Kidney (tissue), 14 donors: ENCODE results near the gene IRF2BP2. TPM values are rescaled to one million over a fixed set of nuclear protein-coding genes. Genes with fewer than 3 reads are reported as not detected.

ENCODE experiments used
- DNase-seq, 5 donors: peaks; one replicate each; pipeline ENCODE4 v3.0.0-alpha.2; 2013 to 2020
- FAIRE-seq: peaks from 2 replicates; lab custom pipeline; 2012; peaks lifted over from hg19 to GRCh38; lab: Jason Lieb, UNC
- H3K27ac ChIP-seq, 2 donors: one replicate each; pipeline ENCODE4 v1.7.0; 2013; ENCODE audit warnings: low read depth in 2 of 2, low read length in 2 of 2, inconsistent platforms in 1 of 2
- H3K27me3 ChIP-seq: one replicate; pipeline ENCODE4 v1.7.1; 2013; ENCODE audit warnings: low read length, inconsistent platforms; ENCODE audit not compliant: control insufficient read depth, insufficient read depth
- H3K36me3 ChIP-seq, 3 donors: one replicate each; pipeline versions ENCODE4 v1.7.0 to v1.7.1; 2013; ENCODE audit warnings: low read length in 3 of 3, control low read depth in 1 of 3, inconsistent platforms in 1 of 3; ENCODE audit not compliant: insufficient read depth in 3 of 3, control insufficient read depth in 2 of 3
- H3K4me1 ChIP-seq, 3 donors: one replicate each; pipeline versions ENCODE4 v1.7.0 to v1.7.1; 2013; ENCODE audit warnings: low read length in 3 of 3, inconsistent platforms in 1 of 3, low read depth in 1 of 3; ENCODE audit not compliant: control insufficient read depth in 2 of 3, insufficient read depth in 2 of 3
- H3K4me3 ChIP-seq, 3 donors: one replicate each; pipeline versions ENCODE4 v1.7.0 to v1.8.1; 2013; ENCODE audit warnings: low read length in 3 of 3, control low read depth in 1 of 3, inconsistent platforms in 1 of 3
- H3K9ac ChIP-seq, 3 donors: one replicate each; pipeline versions ENCODE4 v1.7.0 to v1.7.1; 2013; ENCODE audit warnings: low read length in 3 of 3, control low read depth in 1 of 3, inconsistent platforms in 1 of 3
- H3K9me3 ChIP-seq, 3 donors: one replicate each; pipeline versions ENCODE4 v1.7.0 to v1.7.1; 2013; ENCODE audit warnings: low read length in 3 of 3, control low read depth in 1 of 3, inconsistent platforms in 1 of 3; ENCODE audit not compliant: control insufficient read depth in 2 of 3, insufficient read depth in 1 of 3
- intact Hi-C: fragments of 100-400 bp; cut with DNase I; formaldehyde crosslinking; loops from one replicate; pipeline ENCODE4 v1.11.1; 2022
- polyA plus RNA-seq: library from polyadenylated mRNA; stranded (reverse); fragments of 350-450 nt; fragmentation: Illumina TruSeq; extraction: RNeasy Lipid Tissue Mini Kit (QIAGEN cat#74804); gene quantifications from one replicate; pipeline ENCODE4 v1.2.3, GENCODE V29; 2014; ENCODE audit warnings: low read depth, low replicate concordance; ENCODE audit not compliant: insufficient read depth
- total RNA-seq: library from RNA; stranded (reverse); fragmentation: NEBNext Ultra II Directional; extraction: Animal tissue kit (Norgen Biotek cat#: 25700); gene quantifications from one replicate; pipeline ENCODE4 v1.2.1, GENCODE V29; 2021
- TF ChIP-seq, protein P1 (sequence below): IDR thresholded peaks from 3 replicates; pipeline ENCODE4 v1.5.1; 2012; ENCODE audit warnings: mild to moderate bottlenecking, moderate library complexity, borderline replicate concordance; ENCODE audit not compliant: insufficient read depth; ENCODE audit errors: extremely low read depth
- donor health status: control.
- donor health status: control.
- donor health status: control.
- donor health status: control.
- donor health status: control.
- donor health status: DM: yes; HTN: yes; CAD: no.
- donor health status: Normal renal cell carcinoma (clear cell type).

The IRF2BP2 gene
- total and polyA plus RNA-seq, 2 donors from 2014 or later: 53.8 to 130 TPM

DNA sequence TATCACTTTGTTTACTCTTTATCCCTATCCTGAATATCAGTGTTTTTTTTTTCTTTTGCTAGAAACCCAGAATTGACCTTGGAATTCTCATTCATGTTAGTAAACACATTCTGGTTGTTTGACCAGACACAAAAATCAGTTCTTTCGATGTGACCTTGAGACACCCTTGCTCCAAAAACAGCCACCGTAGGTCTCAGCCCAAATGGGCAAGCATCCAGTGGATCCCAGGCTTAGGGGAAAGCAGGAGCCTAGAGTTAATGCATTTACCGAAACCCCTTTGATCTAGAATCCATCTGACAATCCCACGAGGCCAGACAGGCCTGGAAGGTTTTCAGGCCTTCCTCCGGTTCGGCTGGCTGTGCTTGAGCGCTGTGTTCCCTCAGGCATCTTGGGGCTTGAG lies 47.6 kb downstream of the IRF2BP2 start:
- no peak overlapping the region for H3K4me3 ChIP-seq
- no peaks in the 10 kb centered on the region for H3K4me1 ChIP-seq
- TF ChIP-seq, protein P1, sequence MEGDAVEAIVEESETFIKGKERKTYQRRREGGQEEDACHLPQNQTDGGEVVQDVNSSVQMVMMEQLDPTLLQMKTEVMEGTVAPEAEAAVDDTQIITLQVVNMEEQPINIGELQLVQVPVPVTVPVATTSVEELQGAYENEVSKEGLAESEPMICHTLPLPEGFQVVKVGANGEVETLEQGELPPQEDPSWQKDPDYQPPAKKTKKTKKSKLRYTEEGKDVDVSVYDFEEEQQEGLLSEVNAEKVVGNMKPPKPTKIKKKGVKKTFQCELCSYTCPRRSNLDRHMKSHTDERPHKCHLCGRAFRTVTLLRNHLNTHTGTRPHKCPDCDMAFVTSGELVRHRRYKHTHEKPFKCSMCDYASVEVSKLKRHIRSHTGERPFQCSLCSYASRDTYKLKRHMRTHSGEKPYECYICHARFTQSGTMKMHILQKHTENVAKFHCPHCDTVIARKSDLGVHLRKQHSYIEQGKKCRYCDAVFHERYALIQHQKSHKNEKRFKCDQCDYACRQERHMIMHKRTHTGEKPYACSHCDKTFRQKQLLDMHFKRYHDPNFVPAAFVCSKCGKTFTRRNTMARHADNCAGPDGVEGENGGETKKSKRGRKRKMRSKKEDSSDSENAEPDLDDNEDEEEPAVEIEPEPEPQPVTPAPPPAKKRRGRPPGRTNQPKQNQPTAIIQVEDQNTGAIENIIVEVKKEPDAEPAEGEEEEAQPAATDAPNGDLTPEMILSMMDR: no peak
- peak overlapping the region in 1 of 3 donors; percentile 53 for H3K9ac ChIP-seq
- DNase-seq (peak in 1 of 5 donors; percentile 48), FAIRE-seq (no peak)
- intact Hi-C loops: no loop called here
- H3K27ac ChIP-seq: peak overlapping the region; percentile 9 to 55
- no peaks in the 10 kb centered on the region for H3K27me3 ChIP-seq
- H3K36me3 ChIP-seq: no peaks in the 10 kb centered on the region
- no peaks in the 10 kb centered on the region for H3K9me3 ChIP-seq

DNA sequence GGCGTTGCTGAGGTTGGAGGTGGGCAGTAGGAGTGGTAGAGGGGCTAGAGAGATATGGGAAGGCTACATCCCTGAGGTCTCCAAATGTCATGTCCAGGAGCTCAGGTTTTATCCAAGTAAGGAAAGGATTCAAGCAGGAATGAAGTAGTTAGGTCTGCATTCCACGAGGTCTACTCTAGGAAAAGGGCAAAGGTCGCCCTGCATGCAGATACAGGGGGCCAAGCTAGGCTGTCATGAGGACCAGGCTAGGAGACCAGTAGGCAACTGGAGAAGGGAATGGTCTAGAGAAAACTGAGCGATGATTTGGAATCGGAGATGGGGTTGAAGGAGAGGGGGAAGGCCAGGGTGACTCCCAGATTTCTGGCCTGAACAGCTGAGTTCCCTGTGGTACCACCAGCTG lies 48.7 kb downstream of the IRF2BP2 start:
- Histone ChIP-seq H3K27ac (no peak overlapping the region), H3K9ac (no peak overlapping the region), H3K27me3 (no peaks in the 10 kb centered on the region), H3K9me3 (no peaks in the 10 kb centered on the region), H3K36me3 (no peaks in the 10 kb centered on the region), H3K4me3 (no peak overlapping the region), H3K4me1 (no peaks in the 10 kb centered on the region)
- intact Hi-C loops: no loop called here
- TF ChIP-seq, protein P1: no peak
- FAIRE-seq: no peak
- peak in 1 of 5 donors; percentile 22 for DNase-seq

DNA sequence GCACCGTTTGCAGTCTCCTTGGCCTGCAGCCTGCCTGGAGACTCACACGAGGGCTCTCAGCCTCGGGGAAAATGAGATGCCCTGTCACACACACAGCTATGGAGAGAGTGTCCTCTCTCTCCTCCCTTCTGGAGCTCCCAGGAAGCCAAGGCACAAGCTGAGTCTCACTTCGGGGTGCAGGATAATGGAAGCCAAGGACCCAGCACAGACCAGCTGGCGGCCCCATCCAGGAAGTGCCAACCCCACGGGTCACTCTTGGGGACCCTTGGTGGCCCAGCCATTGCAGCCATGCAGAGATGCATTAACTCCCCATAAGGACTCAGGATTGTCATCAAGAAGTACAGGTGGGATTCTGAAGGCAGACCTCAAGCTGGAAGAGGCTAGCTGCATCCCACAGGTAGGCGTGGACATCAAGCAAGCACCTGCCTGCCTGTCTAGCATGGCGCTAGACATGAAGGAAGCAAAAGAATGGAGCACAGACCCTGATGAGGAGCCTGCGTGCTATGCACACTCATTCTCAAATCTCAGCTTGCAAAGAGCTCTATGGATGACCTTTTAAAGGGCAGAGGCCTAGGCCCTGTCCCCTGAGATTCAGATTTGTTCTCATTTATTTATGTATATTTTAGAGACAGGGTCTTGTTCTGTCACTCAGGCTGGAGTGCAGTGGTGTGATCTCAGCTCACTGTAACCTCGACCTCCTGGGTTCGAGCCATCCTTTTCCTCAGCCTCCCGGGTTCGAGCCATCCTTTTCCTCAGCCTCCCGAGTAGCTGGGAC lies 49.9 kb downstream of the IRF2BP2 start:
- FAIRE-seq (no peak), DNase-seq (no peak)
- intact Hi-C loops: no loop called here
- TF ChIP-seq, protein P1: no peak
- no peaks in the 10 kb centered on the region for H3K27me3 ChIP-seq
- no peaks in the 10 kb centered on the region for H3K9me3 ChIP-seq
- no peak overlapping the region for H3K4me3 ChIP-seq
- H3K27ac ChIP-seq: no peak overlapping the region
- H3K9ac ChIP-seq: no peak overlapping the region
- no peaks in the 10 kb centered on the region for H3K36me3 ChIP-seq
- no peaks in the 10 kb centered on the region for H3K4me1 ChIP-seq
